Spleen (tissue), 11 donors: Measurements from ENCODE around the gene OR8K1. TPM values are rescaled to one million over a fixed set of nuclear protein-coding genes. Genes with fewer than 3 reads are reported as not detected.

Source experiments
- DNase-seq: peaks from one replicate; pipeline ENCODE4 v3.0.0-alpha.2; 2020
- H3K27ac ChIP-seq, 8 donors: fragments of 200-600 bp; sonication (generic) in 7 of 8; 1 replicate in 4 of 8; 2 replicates in 4 of 8; pipeline versions ENCODE4 v1.5.0 to v1.8.0; 2016 to 2021; ENCODE audit warnings: inconsistent platforms in 4 of 8, mild to moderate bottlenecking in 4 of 8, moderate library complexity in 1 of 8
- H3K27me3 ChIP-seq, 7 donors: fragments of 200-600 bp; sonication (generic) in 6 of 7; replicated peaks in 1 of 7; 1 replicate in 4 of 7; 2 replicates in 3 of 7; pipeline versions ENCODE4 v1.5.0 to v1.8.0; 2016 to 2021; ENCODE audit warnings: inconsistent platforms in 3 of 7, mild to moderate bottlenecking in 1 of 7
- H3K36me3 ChIP-seq, 6 donors: fragments of 200-600 bp; sonication (generic) in 5 of 6; 1 replicate in 4 of 6; 2 replicates in 2 of 6; pipeline versions ENCODE4 v1.5.0 to v1.8.0; 2016 to 2021; ENCODE audit warnings: inconsistent platforms in 2 of 6
- H3K4me1 ChIP-seq, 6 donors: fragments of 200-600 bp; sonication (generic) in 5 of 6; 1 replicate in 3 of 6; 2 replicates in 3 of 6; pipeline versions ENCODE4 v1.5.0 to v1.8.0; 2016 to 2021; ENCODE audit warnings: inconsistent platforms in 3 of 6
- H3K4me3 ChIP-seq, 8 donors: fragments of 200-600 bp; sonication (generic) in 7 of 8; 1 replicate in 4 of 8; 2 replicates in 4 of 8; pipeline versions ENCODE4 v1.5.0 to v1.8.0; 2016 to 2021; ENCODE audit warnings: inconsistent platforms in 4 of 8, mild to moderate bottlenecking in 4 of 8, moderate library complexity in 2 of 8
- H3K9me3 ChIP-seq, 8 donors: fragments of 200-600 bp; sonication (generic) in 7 of 8; 1 replicate in 4 of 8; 2 replicates in 4 of 8; pipeline versions ENCODE4 v1.5.0 to v1.8.0; 2016 to 2021; ENCODE audit warnings: inconsistent platforms in 4 of 8
- POLR2A ChIP-seq, 3 donors: fragments of 450-650 bp; IDR thresholded peaks; one replicate each; pipeline ENCODE4 v1.5.1; 2017; ENCODE audit warnings: antibody characterized with exemption in 3 of 3, mild to moderate bottlenecking in 1 of 3
- POLR2AphosphoS5 ChIP-seq, 3 donors: sonication (generic); formaldehyde crosslinking; IDR thresholded peaks; one replicate each; pipeline ENCODE4 v1.5.1; 2017; ENCODE audit warnings: antibody characterized with exemption in 3 of 3
- WGBS, 5 donors: extraction: QIAGEN DNeasy Blood & Tissue Kit in 3 of 5; methylation state at CpG; one replicate each; pipeline versions ENCODE4 v1.1.5 to v1.1.7; 2013 to 2018; 5-methylcytosine and 5-hydroxymethylcytosine counted together
- intact Hi-C: fragments of 100-400 bp; cut with DNase I; formaldehyde crosslinking; loops from one replicate; pipeline ENCODE4 v1.15.0; 2023; ENCODE audit warnings: low total_unique reads
- polyA plus RNA-seq, 3 donors: library from polyadenylated mRNA; stranded (reverse); fragments of 200-250 nt; gene quantifications; one replicate each; pipeline ENCODE4 v1.2.1, GENCODE V29; 2013
- total RNA-seq, 7 donors: library from RNA; depleted of rRNA in 3 of 7; stranded (reverse); fragments of >200 nt in 3 of 7; fragmentation: NEBNext Ultra II Directional in 4 of 7; extraction: Animal tissue kit (Norgen Biotek cat#: 25700) in 4 of 7; gene quantifications; one replicate each; pipeline versions ENCODE4 v1.1.0 to v1.2.1, GENCODE V29; 2016 to 2021
- TF ChIP-seq, protein P1 (sequence below), 11 experiments: fragments of 200-600 bp in 7 of 11; fragments of 450-650 bp in 4 of 11; sonication (generic) in 4 of 11; IDR thresholded peaks in 8 of 11; conservative IDR thresholded peaks in 3 of 11; 1 replicate in 7 of 11; 2 replicates in 4 of 11; pipeline versions ENCODE4 v1.4.0 to v1.8.0; 2016 to 2021; ENCODE audit warnings: antibody characterized with exemption in 11 of 11, inconsistent platforms in 4 of 11, mild to moderate bottlenecking in 1 of 11
- donor health status: healthy with polysubstance abuse.
- donor health status: DM: no; HTN: no; CAD: no; lungs with moderate emphysema.
- donor health status: DM: no; HTN: no; CAD: no.
- donor health status: Bipolar disorder and iron deficiency.
- donor health status: healthy.
- donor health status: DM: no; HTN: no; CAD: no.
- donor health status: DM: yes; HTN: yes; CAD: no.

OR8K1 gene
- total and polyA plus RNA-seq, 10 donors = not detected

GRCh38 chr11:56375324-56375723 lies 29.5 kb downstream of the OR8K1 start, which contains the start of gene OR8U1:
Gene OR8U1, plus strand, starts transcription at chr11:56375624. Its CDS starts 0 bp downstream, at chr11:56375624.
- H3K9me3 ChIP-seq = peaks cover 0 to 8% (median 2%) of the 10 kb centered on the region in 8 donors
- intact Hi-C loops = no loop called here
- H3K4me1 ChIP-seq = no peaks in the 10 kb centered on the region
- no peaks in the 10 kb centered on the region for H3K36me3 ChIP-seq
- DNase-seq = no peak
- WGBS, 5 donors = 78 to 84% (median 80%) methylated on average over 2 of the region's 2 CpGs
- no peak within 1 kb of the TSS for H3K27ac ChIP-seq
- H3K4me3 ChIP-seq = no peak within 1 kb of the TSS
- TF ChIP-seq, protein P1, sequence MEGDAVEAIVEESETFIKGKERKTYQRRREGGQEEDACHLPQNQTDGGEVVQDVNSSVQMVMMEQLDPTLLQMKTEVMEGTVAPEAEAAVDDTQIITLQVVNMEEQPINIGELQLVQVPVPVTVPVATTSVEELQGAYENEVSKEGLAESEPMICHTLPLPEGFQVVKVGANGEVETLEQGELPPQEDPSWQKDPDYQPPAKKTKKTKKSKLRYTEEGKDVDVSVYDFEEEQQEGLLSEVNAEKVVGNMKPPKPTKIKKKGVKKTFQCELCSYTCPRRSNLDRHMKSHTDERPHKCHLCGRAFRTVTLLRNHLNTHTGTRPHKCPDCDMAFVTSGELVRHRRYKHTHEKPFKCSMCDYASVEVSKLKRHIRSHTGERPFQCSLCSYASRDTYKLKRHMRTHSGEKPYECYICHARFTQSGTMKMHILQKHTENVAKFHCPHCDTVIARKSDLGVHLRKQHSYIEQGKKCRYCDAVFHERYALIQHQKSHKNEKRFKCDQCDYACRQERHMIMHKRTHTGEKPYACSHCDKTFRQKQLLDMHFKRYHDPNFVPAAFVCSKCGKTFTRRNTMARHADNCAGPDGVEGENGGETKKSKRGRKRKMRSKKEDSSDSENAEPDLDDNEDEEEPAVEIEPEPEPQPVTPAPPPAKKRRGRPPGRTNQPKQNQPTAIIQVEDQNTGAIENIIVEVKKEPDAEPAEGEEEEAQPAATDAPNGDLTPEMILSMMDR (IDR thresholded peaks at IDR 0.05 in 8 of 11, conservative IDR thresholded peaks at IDR 0.05 in 3 of 11) = no peak
- no peak for TF ChIP-seq POLR2A (IDR thresholded peaks at IDR 0.05)
- no peak for TF ChIP-seq POLR2AphosphoS5 (IDR thresholded peaks at IDR 0.05)
- H3K27me3 ChIP-seq = no peaks in the 10 kb centered on the region

DNA sequence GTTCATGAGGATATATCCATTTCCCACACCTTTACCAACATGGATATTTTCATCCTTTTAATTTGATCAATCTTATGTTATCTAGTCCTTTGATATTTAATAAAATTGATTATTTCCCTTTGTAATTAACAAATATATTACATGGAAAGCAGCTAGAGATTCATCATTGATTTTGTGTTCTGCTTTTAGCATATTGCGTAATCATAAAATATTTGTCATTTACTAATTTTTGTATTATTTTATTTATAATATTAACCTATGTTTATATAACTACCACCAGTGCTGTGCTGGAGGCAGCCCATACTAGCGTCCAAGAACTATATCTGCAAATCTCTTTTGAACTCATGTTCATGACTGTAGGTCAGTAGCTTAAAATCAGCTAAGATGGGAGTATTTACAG lies 34.3 kb downstream of the OR8K1 start:
- H3K36me3 ChIP-seq = no peaks in the 10 kb centered on the region
- no peak overlapping the region for H3K4me3 ChIP-seq
- peaks cover 0 to 8% (median 4%) of the 10 kb centered on the region in 8 donors for H3K9me3 ChIP-seq
- no peaks in the 10 kb centered on the region for H3K4me1 ChIP-seq
- DNase-seq = no peak
- intact Hi-C loops = no loop called here
- 82 to 93% (median 87%) methylated on average over 2 of the region's 2 CpGs for WGBS, 5 donors
- TF ChIP-seq POLR2AphosphoS5 (IDR thresholded peaks at IDR 0.05) (no peak), POLR2A (IDR thresholded peaks at IDR 0.05) (no peak)
- TF ChIP-seq, protein P1 (IDR thresholded peaks at IDR 0.05 in 8 of 11, conservative IDR thresholded peaks at IDR 0.05 in 3 of 11) = no peak
- H3K27me3 ChIP-seq = no peaks in the 10 kb centered on the region
- no peak overlapping the region for H3K27ac ChIP-seq

DNA sequence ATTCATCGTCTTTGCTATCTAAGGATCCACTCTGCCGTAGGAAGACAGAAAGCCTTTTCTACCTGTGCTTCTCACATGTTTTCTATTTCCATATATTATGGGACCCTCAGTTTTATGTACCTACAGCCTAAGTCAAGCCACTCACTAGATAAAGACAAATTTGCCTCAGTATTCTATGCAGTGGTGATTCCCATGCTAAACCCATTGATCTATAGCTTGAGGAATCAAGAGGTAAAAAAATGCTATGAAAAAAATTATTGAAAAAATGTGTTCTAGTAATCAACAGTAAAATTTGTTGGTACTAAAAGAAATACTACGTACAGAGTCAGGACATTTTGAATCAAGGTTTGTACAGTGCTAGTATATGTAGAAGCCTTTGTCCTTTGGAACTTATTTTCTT lies 48.5 kb downstream of the OR8K1 start:
- 86 to 94% (median 87%) methylated on average over 3 of the region's 3 CpGs for WGBS, 5 donors
- intact Hi-C loops = no loop called here
- DNase-seq = no peak
- Histone ChIP-seq H3K4me1 (no peaks in the 10 kb centered on the region), H3K4me3 (no peak overlapping the region), H3K27ac (no peak overlapping the region), H3K9me3 (peaks cover 0 to 11% (median 6%) of the 10 kb centered on the region in 8 donors), H3K27me3 (no peaks in the 10 kb centered on the region), H3K36me3 (no peaks in the 10 kb centered on the region)
- TF ChIP-seq POLR2AphosphoS5 (IDR thresholded peaks at IDR 0.05) (no peak), POLR2A (IDR thresholded peaks at IDR 0.05) (no peak)
- TF ChIP-seq, protein P1 (IDR thresholded peaks at IDR 0.05 in 8 of 11, conservative IDR thresholded peaks at IDR 0.05 in 3 of 11) = no peak

GRCh38 chr11:56396047-56396446 lies 50.2 kb downstream of the OR8K1 start:
- 50 to 79% (median 53%) methylated on average over 3 of the region's 3 CpGs for WGBS, 5 donors
- intact Hi-C loops = no loop called here
- H3K36me3 ChIP-seq = no peaks in the 10 kb centered on the region
- H3K9me3 ChIP-seq = peaks cover 0 to 14% (median 6%) of the 10 kb centered on the region in 8 donors
- TF ChIP-seq, protein P1 (IDR thresholded peaks at IDR 0.05 in 8 of 11, conservative IDR thresholded peaks at IDR 0.05 in 3 of 11) = no peak
- TF ChIP-seq POLR2AphosphoS5 (IDR thresholded peaks at IDR 0.05) (no peak), POLR2A (IDR thresholded peaks at IDR 0.05) (no peak)
- DNase-seq = no peak
- no peaks in the 10 kb centered on the region for H3K27me3 ChIP-seq
- H3K27ac ChIP-seq = no peak overlapping the region
- no peak overlapping the region for H3K4me3 ChIP-seq
- no peaks in the 10 kb centered on the region for H3K4me1 ChIP-seq

Other genes starting within 250 kb of the OR8K1 start
- gene OR8H2, start 242.4 kb upstream of the OR8K1 start, total RNA-seq = not detected
- gene OR8H2, start 242.4 kb upstream of the OR8K1 start, polyA plus RNA-seq = under 1 TPM in 1 of 3 donors, not detected in 2; 0.10 TPM
- gene OR8H3, start 223.7 kb upstream of the OR8K1 start, total RNA-seq = not detected
- not detected for gene OR8H3, start 223.7 kb upstream of the OR8K1 start, polyA plus RNA-seq
- gene OR8J3, start 205.8 kb upstream of the OR8K1 start, total RNA-seq = not detected
- not detected for gene OR8J3, start 205.8 kb upstream of the OR8K1 start, polyA plus RNA-seq
- gene OR8K5, start 185.7 kb upstream of the OR8K1 start, total RNA-seq = not detected
- not detected for gene OR8K5, start 185.7 kb upstream of the OR8K1 start, polyA plus RNA-seq
- not detected for gene OR5J2, start 169.4 kb upstream of the OR8K1 start, total RNA-seq
- gene OR5J2, start 169.4 kb upstream of the OR8K1 start, polyA plus RNA-seq = not detected
- gene OR5T2, start 111.8 kb upstream of the OR8K1 start, total RNA-seq = not detected
- gene OR5T2, start 111.8 kb upstream of the OR8K1 start, polyA plus RNA-seq = not detected
- not detected for gene OR5T3, start 93.8 kb upstream of the OR8K1 start, total RNA-seq
- gene OR5T3, start 93.8 kb upstream of the OR8K1 start, polyA plus RNA-seq = not detected
- gene OR5T1, start 71.9 kb upstream of the OR8K1 start, total RNA-seq = not detected
- gene OR5T1, start 71.9 kb upstream of the OR8K1 start, polyA plus RNA-seq = not detected
- gene OR8H1, start 53.8 kb upstream of the OR8K1 start, total RNA-seq = not detected
- gene OR8H1, start 53.8 kb upstream of the OR8K1 start, polyA plus RNA-seq = not detected
- gene OR8K3, start 30.9 kb upstream of the OR8K1 start, total RNA-seq = not detected
- gene OR8K3, start 30.9 kb upstream of the OR8K1 start, polyA plus RNA-seq = not detected
- gene OR8J1, start 8.3 kb downstream of the OR8K1 start, total RNA-seq = not detected
- gene OR8J1, start 8.3 kb downstream of the OR8K1 start, polyA plus RNA-seq = not detected
- gene OR8U1, start 29.6 kb downstream of the OR8K1 start, total RNA-seq = not detected
- gene OR8U1, start 29.6 kb downstream of the OR8K1 start, polyA plus RNA-seq = not detected
- gene OR5AL1, start 66.7 kb downstream of the OR8K1 start, total RNA-seq = not detected
- not detected for gene OR5AL1, start 66.7 kb downstream of the OR8K1 start, polyA plus RNA-seq
- not detected for gene OR5M3, start 127.3 kb downstream of the OR8K1 start, total RNA-seq
- not detected for gene OR5M3, start 127.3 kb downstream of the OR8K1 start, polyA plus RNA-seq
- gene OR5M8, start 145.3 kb downstream of the OR8K1 start, total RNA-seq = not detected
- gene OR5M8, start 145.3 kb downstream of the OR8K1 start, polyA plus RNA-seq = not detected
- gene OR5M11, start 197.2 kb downstream of the OR8K1 start, total RNA-seq = not detected
- gene OR5M11, start 197.2 kb downstream of the OR8K1 start, polyA plus RNA-seq = not detected
- not detected for gene OR5M10, start 231.7 kb downstream of the OR8K1 start, total RNA-seq
- not detected for gene OR5M10, start 231.7 kb downstream of the OR8K1 start, polyA plus RNA-seq